Measurements from ENCODE around the gene SLC52A1. TPM values are rescaled to one million over a fixed set of nuclear protein-coding genes. Genes with fewer than 3 reads are reported as not detected.
A peak's percentile ranks its signal among the peaks of the same experiment; 100 is the strongest.

SLC52A1 gene
- polyA plus RNA-seq, 1 of the 3 experiments (the other 2 are of a cell fraction) = 0.49 TPM

DNA sequence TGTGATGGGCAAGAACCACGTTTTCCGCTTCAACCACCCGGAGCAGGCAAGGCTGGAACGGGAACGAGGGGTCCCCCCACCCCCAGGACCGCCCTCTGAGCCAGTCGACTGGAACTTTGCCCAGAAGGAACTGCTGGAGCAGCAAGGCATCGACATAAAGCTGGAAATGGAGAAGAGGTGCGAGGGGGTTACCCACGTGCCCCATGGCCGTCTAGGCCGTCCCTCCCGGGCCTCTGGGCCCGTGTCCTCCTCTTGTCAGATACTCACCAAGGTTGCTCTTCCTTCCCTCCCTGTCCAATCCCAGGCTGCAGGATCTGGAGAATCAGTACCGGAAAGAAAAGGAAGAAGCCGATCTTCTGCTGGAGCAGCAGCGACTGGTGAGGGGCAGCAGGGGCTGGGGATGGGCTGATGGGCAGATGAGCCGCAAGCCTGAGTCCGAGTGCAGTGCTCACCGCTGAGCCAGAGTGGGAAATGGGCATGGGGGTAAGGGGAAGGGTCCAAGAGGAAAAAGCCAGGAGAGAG lies 14.7 kb downstream of the SLC52A1 start:
- H3K4me3 ChIP-seq (ENCODE audit: low read depth in 2 of 2, low read length in 1 of 2) = no peak overlapping the region
- peaks cover 15 to 35% of the 10 kb centered on the region in 2 experiments for H3K36me3 ChIP-seq (replicated peaks in 1 of 2; ENCODE audit: control insufficient read depth in 1 of 2, insufficient read depth in 2 of 2, low read length in 1 of 2)
- no peak overlapping the region for H2AFZ ChIP-seq (ENCODE audit: low read depth)
- 93% methylated on average over 20 of the region's 20 CpGs for WGBS (ENCODE audit: low lambda C conversion rate)
- no peaks in the 10 kb centered on the region for H3K9me2 ChIP-seq
- H3K27ac ChIP-seq (ENCODE audit: low read depth in 2 of 2, low read length in 1 of 2) = no peak overlapping the region
- H3K27me3 ChIP-seq (ENCODE audit: insufficient read depth) = no peaks in the 10 kb centered on the region
- no peaks in the 10 kb centered on the region for H3K9me3 ChIP-seq
- H3K4me2 ChIP-seq = no peak overlapping the region
- H4K20me1 ChIP-seq (ENCODE audit: insufficient read depth) = no peaks in the 10 kb centered on the region
- peaks cover 2% of the 10 kb centered on the region for H3F3A ChIP-seq (replicated peaks; ENCODE audit: insufficient read depth)
- no peak for DNase-seq
- no peaks in the 10 kb centered on the region for H3K4me1 ChIP-seq (ENCODE audit: control insufficient read depth in 1 of 2, insufficient read depth in 2 of 2, low read depth in 1 of 2, low read length in 1 of 2)
- no peaks in the 10 kb centered on the region for H3K79me2 ChIP-seq (ENCODE audit: insufficient read depth)
- no peak overlapping the region for H3K9ac ChIP-seq
- CTCF ChIA-PET = interaction anchor here (1.0 to 2.3 kb wide), 4 partner anchors 14 to 112 kb away, joined by 3 to 7 read pairs (median 4); no protein-coding TSS in a partner anchor
- TF ChIP-seq, protein P1, sequence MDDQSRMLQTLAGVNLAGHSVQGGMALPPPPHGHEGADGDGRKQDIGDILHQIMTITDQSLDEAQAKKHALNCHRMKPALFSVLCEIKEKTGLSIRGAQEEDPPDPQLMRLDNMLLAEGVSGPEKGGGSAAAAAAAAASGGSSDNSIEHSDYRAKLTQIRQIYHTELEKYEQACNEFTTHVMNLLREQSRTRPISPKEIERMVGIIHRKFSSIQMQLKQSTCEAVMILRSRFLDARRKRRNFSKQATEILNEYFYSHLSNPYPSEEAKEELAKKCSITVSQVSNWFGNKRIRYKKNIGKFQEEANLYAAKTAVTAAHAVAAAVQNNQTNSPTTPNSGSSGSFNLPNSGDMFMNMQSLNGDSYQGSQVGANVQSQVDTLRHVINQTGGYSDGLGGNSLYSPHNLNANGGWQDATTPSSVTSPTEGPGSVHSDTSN (IDR thresholded peaks at IDR 0.05) = no peak
- POLR2A ChIA-PET = no interaction called here

DNA sequence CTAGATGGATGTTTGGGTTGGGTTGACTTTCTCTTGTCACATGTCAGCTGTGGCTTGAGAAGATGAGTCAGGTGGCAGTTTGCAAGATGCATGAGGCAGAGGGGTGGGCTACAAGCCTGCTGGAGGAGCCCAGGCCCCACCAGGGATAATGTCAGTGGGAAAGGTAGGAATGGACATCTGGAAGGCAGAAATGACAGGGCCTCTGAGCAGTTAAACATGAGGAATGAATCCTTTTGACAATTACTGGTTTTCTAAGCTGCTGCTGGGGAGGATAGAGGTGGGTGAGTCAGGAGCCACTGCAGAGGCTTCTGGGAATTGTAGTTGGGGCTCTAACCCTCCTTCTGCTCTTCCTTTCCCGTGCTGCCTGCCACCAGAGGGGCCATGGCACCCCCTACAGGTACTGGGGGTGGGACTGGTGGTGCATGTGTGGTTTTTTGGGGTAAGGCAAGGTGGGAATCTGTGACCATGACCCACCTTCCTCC lies 15.7 kb downstream of the SLC52A1 start:
- ChIA-PET POLR2A (no interaction called here), CTCF (interaction anchor here (1.0 to 2.3 kb wide), 4 partner anchors 12 to 110 kb away, joined by 3 to 7 read pairs (median 4); no protein-coding TSS in a partner anchor)
- Histone ChIP-seq H3K4me1 (ENCODE audit: control insufficient read depth in 1 of 2, insufficient read depth in 2 of 2, low read depth in 1 of 2, low read length in 1 of 2) (no peaks in the 10 kb centered on the region), H3K9me2 (no peaks in the 10 kb centered on the region), H3K4me3 (ENCODE audit: low read depth in 2 of 2, low read length in 1 of 2) (no peak overlapping the region), H3F3A (replicated peaks; ENCODE audit: insufficient read depth) (no peaks in the 10 kb centered on the region), H3K4me2 (no peak overlapping the region), H3K27me3 (ENCODE audit: insufficient read depth) (no peaks in the 10 kb centered on the region), H4K20me1 (ENCODE audit: insufficient read depth) (no peaks in the 10 kb centered on the region), H3K9ac (no peak overlapping the region), H3K36me3 (replicated peaks in 1 of 2; ENCODE audit: control insufficient read depth in 1 of 2, insufficient read depth in 2 of 2, low read length in 1 of 2) (peaks cover 20 to 39% of the 10 kb centered on the region in 2 experiments), H3K27ac (ENCODE audit: low read depth in 2 of 2, low read length in 1 of 2) (no peak overlapping the region), H3K79me2 (ENCODE audit: insufficient read depth) (no peaks in the 10 kb centered on the region), H3K9me3 (no peaks in the 10 kb centered on the region), H2AFZ (ENCODE audit: low read depth) (no peak overlapping the region)
- no peak for TF ChIP-seq YY1 (IDR thresholded peaks at IDR 0.05; ENCODE audit: low read depth)
- TF ChIP-seq, protein P2, sequence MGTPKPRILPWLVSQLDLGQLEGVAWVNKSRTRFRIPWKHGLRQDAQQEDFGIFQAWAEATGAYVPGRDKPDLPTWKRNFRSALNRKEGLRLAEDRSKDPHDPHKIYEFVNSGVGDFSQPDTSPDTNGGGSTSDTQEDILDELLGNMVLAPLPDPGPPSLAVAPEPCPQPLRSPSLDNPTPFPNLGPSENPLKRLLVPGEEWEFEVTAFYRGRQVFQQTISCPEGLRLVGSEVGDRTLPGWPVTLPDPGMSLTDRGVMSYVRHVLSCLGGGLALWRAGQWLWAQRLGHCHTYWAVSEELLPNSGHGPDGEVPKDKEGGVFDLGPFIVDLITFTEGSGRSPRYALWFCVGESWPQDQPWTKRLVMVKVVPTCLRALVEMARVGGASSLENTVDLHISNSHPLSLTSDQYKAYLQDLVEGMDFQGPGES (IDR thresholded peaks at IDR 0.05; ENCODE audit: low read depth, low read length) = no peak
- TF ChIP-seq FOXM1 (IDR thresholded peaks at IDR 0.05; ENCODE audit: low read depth) = no peak
- TF ChIP-seq, protein P3, sequence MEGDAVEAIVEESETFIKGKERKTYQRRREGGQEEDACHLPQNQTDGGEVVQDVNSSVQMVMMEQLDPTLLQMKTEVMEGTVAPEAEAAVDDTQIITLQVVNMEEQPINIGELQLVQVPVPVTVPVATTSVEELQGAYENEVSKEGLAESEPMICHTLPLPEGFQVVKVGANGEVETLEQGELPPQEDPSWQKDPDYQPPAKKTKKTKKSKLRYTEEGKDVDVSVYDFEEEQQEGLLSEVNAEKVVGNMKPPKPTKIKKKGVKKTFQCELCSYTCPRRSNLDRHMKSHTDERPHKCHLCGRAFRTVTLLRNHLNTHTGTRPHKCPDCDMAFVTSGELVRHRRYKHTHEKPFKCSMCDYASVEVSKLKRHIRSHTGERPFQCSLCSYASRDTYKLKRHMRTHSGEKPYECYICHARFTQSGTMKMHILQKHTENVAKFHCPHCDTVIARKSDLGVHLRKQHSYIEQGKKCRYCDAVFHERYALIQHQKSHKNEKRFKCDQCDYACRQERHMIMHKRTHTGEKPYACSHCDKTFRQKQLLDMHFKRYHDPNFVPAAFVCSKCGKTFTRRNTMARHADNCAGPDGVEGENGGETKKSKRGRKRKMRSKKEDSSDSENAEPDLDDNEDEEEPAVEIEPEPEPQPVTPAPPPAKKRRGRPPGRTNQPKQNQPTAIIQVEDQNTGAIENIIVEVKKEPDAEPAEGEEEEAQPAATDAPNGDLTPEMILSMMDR (IDR thresholded peaks at IDR 0.05) = peak; percentile 12; the same call in 1 of the 2 replicates
- no peak for TF ChIP-seq RFX5 (IDR thresholded peaks at IDR 0.05; ENCODE audit: low read length)
- no peak for TF ChIP-seq MEF2A (IDR thresholded peaks at IDR 0.05; ENCODE audit: borderline replicate concordance, low read depth)
- TF ChIP-seq TEAD4 (IDR thresholded peaks at IDR 0.05; ENCODE audit: borderline replicate concordance, insufficient read depth) = no peak
- peak; percentile 35; the same call in 1 of the 2 replicates for TF ChIP-seq RAD21 (IDR thresholded peaks at IDR 0.05; ENCODE audit: low read length)
- no peak for TF ChIP-seq POLR2AphosphoS5 (IDR thresholded peaks at IDR 0.05; ENCODE audit: low read depth, low read length)
- TF ChIP-seq GABPA (IDR thresholded peaks at IDR 0.05; ENCODE audit: low read depth) = no peak
- peak; percentile 54 for DNase-seq
- WGBS (ENCODE audit: low lambda C conversion rate) = 20% methylated on average over 1 of the region's 1 CpG

Data from SK-N-SH (cell line).